Embryonic facial prominence (tissue), 1 donor: ENCODE measurements around the gene STAT1.

Source experiments
- DNase-seq: peaks from one replicate; pipeline ENCODE4 v3.0.0-alpha.2; 2016; ENCODE audit errors: extremely low spot score

Gene STAT1

GRCh38 chr2:191013932-191014652, at the start of gene STAT1:
Gene STAT1, minus strand, starts transcription at chr2:191014171. Its CDS starts 4,168 bp downstream, at chr2:191010003.
- peak; percentile 87 for DNase-seq

GRCh38 chr2:191063584-191063983, 49.6 kb upstream of the STAT1 start:
- DNase-seq, result no peak

- no peak for DNase-seq
Measured at GRCh38 chr2:191061381-191061980, 47.5 kb upstream of the STAT1 start.

GRCh38 chr2:191059308-191059707, 45.3 kb upstream of the STAT1 start:
- no peak for DNase-seq

GRCh38 chr2:191056228-191056627, 42.3 kb upstream of the STAT1 start:
- no peak for DNase-seq

- no peak for DNase-seq
Measured at GRCh38 chr2:191053256-191053655, 39.3 kb upstream of the STAT1 start.

- DNase-seq, result peak; percentile 15
Measured at GRCh38 chr2:191051825-191052778, 38.1 kb upstream of the STAT1 start.

- no peak for DNase-seq
Measured at GRCh38 chr2:191051177-191051576, 37.2 kb upstream of the STAT1 start.

GRCh38 chr2:191050640-191050987, 36.6 kb upstream of the STAT1 start:
- DNase-seq, result no peak

- DNase-seq, result no peak
Measured at GRCh38 chr2:191049728-191050639, 36.0 kb upstream of the STAT1 start.

GRCh38 chr2:191048073-191048472, 34.1 kb upstream of the STAT1 start:
- DNase-seq, result no peak

- DNase-seq, result no peak
Measured at GRCh38 chr2:191045141-191045540, 31.2 kb upstream of the STAT1 start.

- no peak for DNase-seq
Measured at GRCh38 chr2:191043438-191043837, 29.5 kb upstream of the STAT1 start.

GRCh38 chr2:191041418-191042161, 27.6 kb upstream of the STAT1 start:
- DNase-seq, result no peak

GRCh38 chr2:191039616-191040015, 25.6 kb upstream of the STAT1 start:
- no peak for DNase-seq

- DNase-seq, result no peak
Measured at GRCh38 chr2:191038741-191039140, 24.8 kb upstream of the STAT1 start.

GRCh38 chr2:191038241-191038725, 24.3 kb upstream of the STAT1 start:
- no peak for DNase-seq

- no peak for DNase-seq
Measured at GRCh38 chr2:191037351-191037750, 23.4 kb upstream of the STAT1 start.

GRCh38 chr2:191036363-191036762, 22.4 kb upstream of the STAT1 start:
- DNase-seq, result no peak

- no peak for DNase-seq
Measured at GRCh38 chr2:191032588-191033429, 18.8 kb upstream of the STAT1 start.
